Breast epithelium (tissue), 3 donors: ENCODE measurements around the gene GSTM5.
"Not testable (repeated sequence)": the region's sequence is repeated elsewhere in the genome, so short reads cannot be mapped to it uniquely, and the experiment has no call there.

Experiments used
- CTCF ChIP-seq, 3 donors: fragments of 450-650 bp; IDR thresholded peaks; one replicate each; pipeline ENCODE4 v1.5.1; 2016 to 2017; ENCODE audit warnings: antibody characterized with exemption in 3 of 3, mild to moderate bottlenecking in 3 of 3, moderate library complexity in 3 of 3
- POLR2A ChIP-seq: fragments of 450-650 bp; IDR thresholded peaks from one replicate; pipeline ENCODE4 v1.6.1; 2016; ENCODE audit warnings: antibody characterized with exemption, mild to moderate bottlenecking, moderate library complexity
- POLR2AphosphoS5 ChIP-seq, 3 donors: sonication (generic); formaldehyde crosslinking; IDR thresholded peaks; one replicate each; pipeline ENCODE4 v1.6.1; 2017; ENCODE audit warnings: antibody characterized with exemption in 3 of 3

DNA sequence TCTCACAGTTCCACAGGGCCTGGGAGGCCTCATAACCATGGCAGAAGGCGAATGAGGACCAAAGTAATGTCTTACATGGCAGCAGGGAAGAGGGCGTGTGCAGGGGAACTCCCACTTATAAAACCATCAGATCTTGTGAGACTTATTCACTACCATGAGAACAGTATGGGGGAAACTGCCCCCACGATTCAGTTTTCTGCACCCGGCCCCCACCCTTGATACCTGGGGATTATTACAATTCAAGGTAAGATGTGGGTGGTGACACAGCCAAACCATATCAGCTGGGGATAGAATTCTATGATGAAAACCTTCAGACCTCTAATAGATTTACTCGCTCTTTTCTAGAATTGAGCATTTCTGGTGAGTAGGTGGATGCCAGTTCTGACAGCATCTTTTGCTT, 17.7 kb upstream of the GSTM5 start:
- TF ChIP-seq CTCF (IDR thresholded peaks at IDR 0.05); POLR2A; POLR2AphosphoS5 (IDR thresholded peaks at IDR 0.05): not testable (repeated sequence)
